ENCODE measurements around the gene PNPLA2. TPM values are rescaled to one million over a fixed set of nuclear protein-coding genes. Genes with fewer than 3 reads are reported as not detected.

Gene PNPLA2
- total RNA-seq, 2 experiments from 2014 or later: 24.7 to 26.2 TPM

DNA sequence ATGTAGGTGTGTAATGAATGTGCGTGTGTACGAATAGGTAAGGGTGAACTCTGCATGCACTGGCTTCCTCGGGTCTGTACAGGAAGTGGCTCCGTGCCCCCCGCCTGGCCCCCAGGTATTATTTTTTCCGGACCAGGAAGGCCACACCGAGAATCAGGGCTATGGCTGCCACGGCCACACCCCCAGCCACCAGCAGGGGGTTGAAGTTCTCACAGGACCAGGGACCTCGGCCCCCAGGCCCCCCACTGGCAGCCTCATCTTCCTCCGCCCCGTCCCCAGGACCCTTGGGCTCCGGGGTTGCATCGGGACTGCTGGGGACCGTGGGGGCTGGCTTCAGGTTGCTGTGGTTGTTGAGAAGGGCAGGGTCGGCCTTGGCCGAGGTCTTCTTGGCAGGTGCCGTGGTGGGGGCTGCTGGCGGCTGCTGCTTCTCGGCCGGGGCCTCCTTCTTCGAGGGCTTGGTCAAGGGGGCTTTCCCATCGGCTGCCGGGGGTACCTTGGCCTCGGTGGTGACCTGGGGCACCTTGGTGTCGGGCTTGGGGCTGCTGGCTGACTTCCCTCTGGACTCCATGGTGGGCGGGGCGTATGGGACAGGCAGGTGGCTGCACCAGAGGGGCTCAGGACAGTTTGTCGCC is 30.6 kb upstream of the PNPLA2 start:
- H3K4me1 Mint-ChIP-seq: peaks cover 8% of the 10 kb centered on the region
- POLR2A ChIA-PET: no interaction called here
- H3K27me3 Mint-ChIP-seq: no peaks in the 10 kb centered on the region
- H3K9me3 Mint-ChIP-seq (ENCODE audit: low read depth): no peaks in the 10 kb centered on the region
- intact Hi-C loops (cut with DNase I, micrococcal nuclease): no loop called here
- H3K4me3 Mint-ChIP-seq: no peak overlapping the region
- peaks cover 13% of the 10 kb centered on the region for H3K36me3 Mint-ChIP-seq (ENCODE audit: low read depth)
- CTCF ChIA-PET: no interaction called here
- DNase-seq: no peak
- no peak overlapping the region for H3K27ac Mint-ChIP-seq
- ATAC-seq: no peak

DNA sequence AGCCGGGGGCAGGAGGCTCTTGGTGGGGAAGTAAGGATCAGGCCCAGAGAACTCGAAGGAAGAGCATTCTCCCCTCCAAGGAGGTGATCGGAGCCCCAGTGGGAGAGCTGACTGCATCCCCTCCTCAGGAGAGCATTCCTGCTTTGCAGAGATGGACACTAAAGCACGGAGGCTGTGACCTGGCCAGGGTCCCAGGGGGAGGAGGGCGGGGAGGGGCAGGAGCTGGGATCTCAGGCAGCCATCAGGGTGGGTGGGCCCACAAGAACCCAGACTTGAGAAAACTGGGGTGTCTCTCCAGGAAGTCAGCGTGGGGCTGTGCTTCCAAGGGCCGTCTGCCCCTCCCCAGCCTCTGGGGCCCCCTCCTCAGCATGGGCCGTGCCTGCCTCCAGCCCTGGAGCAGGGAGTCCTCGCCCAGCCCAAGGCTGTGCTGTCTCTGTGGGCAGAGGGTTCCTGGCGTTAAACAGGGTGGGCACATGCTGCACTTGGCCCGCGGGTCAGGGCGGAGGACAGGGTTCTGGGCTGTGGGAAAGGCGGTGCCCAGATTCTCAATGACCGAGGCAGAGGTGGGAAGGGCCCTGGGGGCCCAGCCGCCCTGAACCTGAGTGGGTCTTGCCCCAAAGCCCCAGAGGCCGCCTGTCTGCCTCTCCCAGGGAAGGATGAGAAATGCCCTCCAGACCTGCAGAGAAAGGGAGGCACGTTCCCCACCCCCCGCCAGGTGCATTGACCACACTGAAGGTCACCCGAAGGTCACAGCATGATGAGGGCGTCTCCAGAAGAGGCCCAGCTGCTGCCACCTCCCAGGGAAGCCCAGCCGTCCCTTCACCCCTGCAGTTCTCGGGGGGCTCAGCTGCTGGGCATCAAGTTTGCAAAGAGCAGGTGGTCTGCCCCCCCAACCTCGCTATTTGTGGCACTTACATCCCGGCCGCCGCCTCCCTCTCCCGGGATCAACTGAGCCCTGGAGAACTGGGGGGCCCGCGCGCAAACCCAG is 29.5 kb upstream of the PNPLA2 start:
- H3K4me3 Mint-ChIP-seq: peak overlapping the region; percentile 28
- no peak overlapping the region for H3K27ac Mint-ChIP-seq
- CTCF ChIA-PET: interaction anchor here (0.6 kb wide), 1 partner anchor 15 kb away, joined by 3 read pairs; no protein-coding TSS in a partner anchor
- DNase-seq (no peak), ATAC-seq (no peak)
- POLR2A ChIA-PET: interaction anchor here (0.6 kb wide), 1 partner anchor 17 kb away, joined by 8 read pairs; no protein-coding TSS in a partner anchor
- peaks cover 13% of the 10 kb centered on the region for H3K36me3 Mint-ChIP-seq (ENCODE audit: low read depth)
- no peaks in the 10 kb centered on the region for H3K9me3 Mint-ChIP-seq (ENCODE audit: low read depth)
- peaks cover 3% of the 10 kb centered on the region for H3K4me1 Mint-ChIP-seq
- intact Hi-C loops (cut with DNase I, micrococcal nuclease): no loop called here
- no peaks in the 10 kb centered on the region for H3K27me3 Mint-ChIP-seq

DNA sequence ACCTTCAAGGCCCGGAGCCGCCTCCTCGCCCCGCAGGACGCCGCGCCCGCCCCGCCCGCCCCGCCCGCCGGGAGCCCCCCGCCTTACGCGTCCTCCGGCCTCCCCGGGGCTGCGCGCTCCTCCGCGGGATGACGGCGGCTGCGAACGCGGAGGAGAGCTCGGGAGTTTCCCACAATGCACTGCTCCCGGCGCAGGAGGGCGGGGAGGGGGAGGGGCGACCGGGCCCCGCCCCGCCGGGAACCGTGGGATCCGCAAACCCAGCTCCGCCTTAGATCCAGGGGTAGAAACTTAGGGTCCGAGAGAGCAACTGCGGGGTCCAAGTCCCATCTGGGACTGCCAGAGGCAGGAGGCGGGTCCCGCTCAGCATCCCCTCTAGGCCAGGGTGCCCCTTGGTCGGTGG is 28.8 kb upstream of the PNPLA2 start, which contains the start of gene CEND1:
CEND1 (minus strand) TSS at position 148 of the 400 bp plus-strand sequence. CDS start 1,514 bp downstream, outside the sequence.
- Mint-ChIP-seq H3K9me3 (ENCODE audit: low read depth) (no peaks in the 10 kb centered on the region), H3K4me1 (peaks cover 6% of the 10 kb centered on the region), H3K4me3 (peak within 1 kb of the TSS; percentile 28), H3K27ac (no peak within 1 kb of the TSS), H3K27me3 (no peaks in the 10 kb centered on the region), H3K36me3 (ENCODE audit: low read depth) (peaks cover 17% of the 10 kb centered on the region)
- ATAC-seq: peak; percentile 64
- ChIA-PET POLR2A (interaction anchor here (0.6 kb wide), 1 partner anchor 16 kb away, joined by 8 read pairs; no protein-coding TSS in a partner anchor), CTCF (interaction anchor here (0.6 kb wide), 1 partner anchor 15 kb away, joined by 3 read pairs; no protein-coding TSS in a partner anchor)
- intact Hi-C loops (cut with DNase I, micrococcal nuclease): loop anchor here (1.0 to 10.0 kb wide), 2 partner anchors 13 to 215 kb away; partner anchors contain the start of genes GATD1 (in 1 of the 2) and PHRF1 (in 1 of the 2)
- peak; percentile 76 for DNase-seq

DNA sequence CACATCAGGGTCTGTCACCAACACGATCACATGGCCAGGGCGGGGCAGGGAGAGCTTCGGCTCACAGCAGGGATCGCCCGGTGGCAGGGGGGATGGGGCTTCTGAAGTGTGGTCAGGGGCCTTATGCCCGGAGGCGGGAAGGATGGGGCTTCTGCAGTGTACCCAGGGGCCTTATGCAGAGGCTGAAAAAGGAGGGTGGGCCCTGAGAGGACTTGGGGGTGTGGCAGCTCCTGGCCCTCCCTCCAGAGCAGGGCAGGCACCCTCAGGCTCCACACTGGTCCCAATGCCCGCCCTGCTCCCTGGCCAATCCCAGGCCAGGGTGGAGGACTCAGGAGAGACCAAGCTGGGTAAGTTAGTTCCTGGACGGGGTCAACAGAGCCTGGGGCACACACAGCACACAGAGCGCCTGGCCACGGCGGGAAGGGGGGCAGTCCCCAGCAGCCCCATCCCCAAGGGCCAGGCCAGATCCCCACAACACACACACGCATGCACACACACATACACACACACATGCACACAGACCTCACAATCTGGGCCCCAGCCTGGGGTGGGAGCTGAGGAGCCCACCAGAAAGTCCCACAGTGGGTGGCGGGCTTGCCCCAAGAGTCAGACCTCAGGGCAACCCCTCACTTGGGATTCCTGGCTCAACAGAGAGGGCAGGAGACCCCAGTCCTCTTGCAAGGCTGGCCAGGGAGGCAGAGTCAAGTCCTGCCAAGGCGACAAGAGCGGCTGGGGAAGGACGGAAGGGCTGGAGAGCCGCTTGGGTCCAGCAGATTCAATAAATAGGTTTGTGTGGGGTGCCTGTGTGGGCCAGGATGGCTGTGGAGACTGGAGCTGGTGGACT is 27.8 kb upstream of the PNPLA2 start:
- H3K4me3 Mint-ChIP-seq: no peak overlapping the region
- peak; percentile 3 for ATAC-seq

DNA sequence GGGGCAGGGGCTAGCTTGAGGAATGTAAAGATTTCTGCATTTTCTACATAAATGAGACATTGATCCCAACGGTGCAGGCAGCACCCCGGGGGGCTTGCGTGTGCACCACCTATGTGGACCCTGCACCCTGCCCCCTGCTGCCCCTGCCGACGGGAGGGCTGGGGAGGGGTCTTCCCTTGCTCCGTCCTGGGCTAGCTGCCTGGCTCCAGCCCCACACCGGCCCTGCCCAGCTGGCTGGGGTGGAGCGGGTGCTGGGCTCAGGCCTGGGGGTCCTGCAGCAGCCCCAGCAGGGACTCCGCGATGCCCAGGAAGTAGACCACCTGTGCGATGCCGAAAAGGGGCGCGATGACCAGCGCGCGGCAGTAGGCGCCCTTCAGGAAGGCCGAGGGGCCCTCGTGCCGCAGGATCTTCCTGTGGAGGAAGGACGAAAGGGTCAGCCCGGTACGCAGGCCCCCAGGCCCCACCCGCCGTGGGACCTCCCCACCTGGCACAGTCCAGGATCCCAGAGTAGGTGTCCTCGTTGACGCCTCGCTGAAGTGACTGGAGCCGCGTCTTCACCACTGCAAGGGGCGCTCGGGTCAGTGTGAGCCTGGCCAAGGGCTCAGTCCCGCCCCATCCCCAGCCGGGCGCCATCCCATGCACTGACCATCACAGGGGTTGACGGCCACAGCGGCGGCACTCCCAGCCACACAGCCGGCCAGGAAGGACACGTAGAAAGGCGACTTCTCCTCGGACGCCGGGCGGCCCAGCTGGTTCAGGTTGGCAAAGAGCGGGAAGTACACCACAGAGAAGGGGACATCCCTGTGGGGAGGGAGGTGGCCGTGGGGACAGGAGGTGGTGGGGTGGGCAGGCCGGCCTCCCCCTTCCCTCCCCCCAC is 26.8 kb upstream of the PNPLA2 start:
- intact Hi-C loops (cut with DNase I, micrococcal nuclease): loop anchor here in 1 of 2 experiments (10.0 kb wide), 1 partner anchor 217 kb away; the partner anchor contains the start of gene PHRF1
- Mint-ChIP-seq H3K27ac (no peak overlapping the region), H3K4me1 (peaks cover 12% of the 10 kb centered on the region), H3K9me3 (ENCODE audit: low read depth) (no peaks in the 10 kb centered on the region), H3K27me3 (no peaks in the 10 kb centered on the region), H3K36me3 (ENCODE audit: low read depth) (peaks cover 17% of the 10 kb centered on the region), H3K4me3 (no peak overlapping the region)
- ChIA-PET CTCF (no interaction called here), POLR2A (no interaction called here)
- ATAC-seq (no peak), DNase-seq (no peak)

More for the DNA sequence above, 27.8 kb upstream of the PNPLA2 start:
- DNase-seq: no peak
- CTCF ChIA-PET: no interaction called here
- POLR2A ChIA-PET: no interaction called here
- Mint-ChIP-seq H3K9me3 (ENCODE audit: low read depth) (no peaks in the 10 kb centered on the region), H3K4me1 (peaks cover 8% of the 10 kb centered on the region), H3K27ac (no peak overlapping the region), H3K36me3 (ENCODE audit: low read depth) (peaks cover 17% of the 10 kb centered on the region), H3K27me3 (no peaks in the 10 kb centered on the region)
- intact Hi-C loops (cut with DNase I, micrococcal nuclease): loop anchor here (1.0 to 10.0 kb wide), 2 partner anchors 14 to 216 kb away; partner anchors contain the start of genes GATD1 (in 1 of the 2) and PHRF1 (in 1 of the 2)

DNA sequence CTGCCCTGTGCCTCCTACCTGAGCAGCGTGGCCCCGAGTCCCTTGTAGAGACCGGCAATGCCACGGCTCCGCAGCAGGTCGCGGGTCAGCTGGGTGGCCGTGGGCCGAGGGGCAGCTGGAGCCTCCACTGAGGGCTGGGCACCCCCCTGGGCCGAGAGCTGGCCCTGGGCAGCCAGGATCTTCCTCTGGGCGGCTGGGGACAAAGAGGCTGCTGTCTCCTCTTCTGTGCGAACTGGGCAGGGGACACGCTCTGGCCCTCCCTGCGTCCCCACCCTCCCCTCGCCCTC is 26.2 kb upstream of the PNPLA2 start:
- POLR2A ChIA-PET: no interaction called here

DNA sequence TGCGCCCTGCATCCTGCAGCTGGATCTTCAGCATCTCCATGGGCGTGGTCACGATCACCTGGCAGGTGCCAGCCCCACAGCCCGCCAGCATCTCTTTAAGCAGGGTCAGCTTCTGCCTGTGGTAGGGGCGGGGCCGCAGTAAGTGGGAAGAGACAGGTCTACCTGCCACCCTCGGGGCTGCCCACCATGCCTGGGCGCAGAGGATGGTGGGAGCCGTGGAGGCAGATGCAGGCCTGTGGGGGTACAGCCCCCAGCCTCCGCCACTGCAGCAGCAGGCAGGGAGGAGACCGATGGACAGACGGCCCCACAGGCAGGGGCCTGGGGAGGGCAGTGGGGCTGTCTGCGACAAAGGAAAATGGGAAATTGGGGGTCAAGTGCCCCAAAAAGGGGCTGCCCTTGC is 25.8 kb upstream of the PNPLA2 start:
- Mint-ChIP-seq H3K27ac (no peak overlapping the region), H3K27me3 (no peaks in the 10 kb centered on the region), H3K4me3 (no peak overlapping the region), H3K4me1 (peaks cover 13% of the 10 kb centered on the region), H3K36me3 (ENCODE audit: low read depth) (peaks cover 17% of the 10 kb centered on the region), H3K9me3 (ENCODE audit: low read depth) (no peaks in the 10 kb centered on the region)
- intact Hi-C loops (cut with DNase I, micrococcal nuclease): loop anchor here in 1 of 2 experiments (10.0 kb wide), 1 partner anchor 218 kb away; the partner anchor contains the start of gene PHRF1
- ATAC-seq (no peak), DNase-seq (no peak)
- POLR2A ChIA-PET: no interaction called here
- CTCF ChIA-PET: no interaction called here

More for the DNA sequence above, 26.2 kb upstream of the PNPLA2 start:
- no peak for ATAC-seq
- H3K27me3 Mint-ChIP-seq: no peaks in the 10 kb centered on the region
- no peak overlapping the region for H3K27ac Mint-ChIP-seq
- DNase-seq: no peak
- no peak overlapping the region for H3K4me3 Mint-ChIP-seq
- peaks cover 13% of the 10 kb centered on the region for H3K4me1 Mint-ChIP-seq
- intact Hi-C loops (cut with DNase I, micrococcal nuclease): loop anchor here in 1 of 2 experiments (10.0 kb wide), 1 partner anchor 218 kb away; the partner anchor contains the start of gene PHRF1
- H3K36me3 Mint-ChIP-seq (ENCODE audit: low read depth): peaks cover 17% of the 10 kb centered on the region
- no peaks in the 10 kb centered on the region for H3K9me3 Mint-ChIP-seq (ENCODE audit: low read depth)
- CTCF ChIA-PET: no interaction called here

DNA sequence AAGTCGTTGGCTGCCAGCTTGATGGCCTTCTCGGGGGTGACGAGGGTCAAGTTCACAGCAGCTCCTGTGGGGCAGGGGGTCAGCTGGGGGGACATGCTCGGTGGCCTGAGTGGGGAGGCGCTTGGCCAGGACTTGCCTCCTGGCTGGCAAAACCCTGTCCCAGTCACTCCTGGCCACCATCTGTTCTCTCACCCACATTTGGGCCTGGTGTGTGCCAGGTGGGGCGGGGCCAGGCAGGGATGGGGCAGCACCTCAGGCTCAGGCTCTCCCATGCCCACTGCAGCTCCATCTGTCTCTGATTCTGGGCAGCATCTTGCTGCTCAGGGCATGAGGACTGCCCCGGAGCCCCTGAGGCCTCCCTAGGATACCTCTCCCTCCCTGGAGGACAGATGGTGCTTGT is 25.2 kb upstream of the PNPLA2 start:
- H3K27me3 Mint-ChIP-seq: no peaks in the 10 kb centered on the region
- peaks cover 13% of the 10 kb centered on the region for H3K4me1 Mint-ChIP-seq
- POLR2A ChIA-PET: no interaction called here
- H3K36me3 Mint-ChIP-seq (ENCODE audit: low read depth): peaks cover 17% of the 10 kb centered on the region
- no peak for DNase-seq
- H3K4me3 Mint-ChIP-seq: no peak overlapping the region
- no peak for ATAC-seq
- H3K9me3 Mint-ChIP-seq (ENCODE audit: low read depth): no peaks in the 10 kb centered on the region
- intact Hi-C loops (cut with DNase I, micrococcal nuclease): loop anchor here in 1 of 2 experiments (10.0 kb wide), 1 partner anchor 219 kb away; the partner anchor contains the start of gene PHRF1
- H3K27ac Mint-ChIP-seq: no peak overlapping the region
- CTCF ChIA-PET: no interaction called here

DNA sequence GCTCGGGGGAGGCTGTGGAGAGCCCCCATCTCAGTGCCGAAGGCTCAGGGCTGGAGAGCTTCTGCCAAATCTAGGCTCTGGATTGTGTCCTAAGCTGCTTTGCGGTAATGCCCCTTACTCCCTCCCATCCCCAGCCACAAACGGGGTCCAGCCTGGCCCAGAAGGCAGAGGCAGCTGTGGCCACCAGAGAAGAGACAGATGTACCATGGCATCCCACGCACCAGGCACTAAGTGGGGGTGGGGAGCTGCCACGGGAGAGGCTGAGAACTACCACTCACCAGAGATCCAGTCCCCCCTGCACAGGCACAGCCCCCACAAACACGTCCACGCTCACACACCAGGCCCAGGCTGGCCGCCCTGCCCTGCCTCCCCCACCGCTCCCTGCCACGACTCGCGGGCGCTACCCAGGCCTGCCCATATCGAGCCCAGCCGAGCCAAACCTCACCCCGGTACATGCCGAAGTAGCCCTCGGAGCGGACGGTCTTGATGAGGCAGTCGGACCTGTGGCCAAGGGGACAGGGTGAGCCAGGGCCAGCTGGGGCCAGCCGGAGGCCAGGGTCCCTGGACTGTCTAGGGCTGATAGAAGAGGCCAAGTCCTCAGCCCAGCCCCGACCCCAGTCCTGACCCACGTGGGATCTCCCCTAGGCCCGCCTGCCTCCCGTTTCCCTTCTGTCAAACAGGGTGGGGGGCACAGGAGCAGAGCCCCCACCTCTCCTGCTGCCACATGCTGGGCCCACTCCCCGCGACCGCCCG is 24.5 kb upstream of the PNPLA2 start:
- Mint-ChIP-seq H3K9me3 (ENCODE audit: low read depth) (no peaks in the 10 kb centered on the region), H3K4me1 (peaks cover 13% of the 10 kb centered on the region), H3K36me3 (ENCODE audit: low read depth) (peaks cover 17% of the 10 kb centered on the region), H3K4me3 (peak overlapping the region; percentile 4), H3K27me3 (no peaks in the 10 kb centered on the region), H3K27ac (no peak overlapping the region)
- intact Hi-C loops (cut with DNase I, micrococcal nuclease): loop anchor here in 1 of 2 experiments (10.0 kb wide), 1 partner anchor 219 kb away; the partner anchor contains the start of gene PHRF1
- ATAC-seq (no peak), DNase-seq (no peak)
- ChIA-PET POLR2A (no interaction called here), CTCF (no interaction called here)

All from activated CD4-positive, alpha-beta T cell treated with anti-CD3 and anti-CD28 coated beads for 36 hours (primary cell).